Measurements from ENCODE around the gene LRRC25.

GRCh38 chr19:18435842-18436670 lies 38.6 kb upstream of the LRRC25 start:
- no peak for TF ChIP-seq CTCF (IDR thresholded peaks at IDR 0.05)
- TF ChIP-seq POLR2A (IDR thresholded peaks at IDR 0.05), result no peak
